OCI-LY1 (cell line): Measurements from ENCODE around the gene C21orf91.

Experiments used
- H2AFZ ChIP-seq: fragments of 200-600 bp; sonication (generic), shearing (Covaris generic); 2 replicates; pipeline ENCODE4 v1.6.0; 2014; ENCODE audit warnings: antibody characterized with exemption, mild to moderate bottlenecking, low read length
- H3F3A ChIP-seq: fragments of 200-600 bp; sonication (generic), shearing (Covaris generic); 2 replicates; pipeline ENCODE4 v1.6.0; 2014; ENCODE audit warnings: mild to moderate bottlenecking, antibody characterized with exemption, low read length, moderate library complexity; ENCODE audit not compliant: insufficient read depth
- H3K27ac ChIP-seq: fragments of 200-600 bp; sonication (generic); 2 replicates; pipeline ENCODE4 v1.5.1; 2014; ENCODE audit warnings: low read length, mixed run types, mild to moderate bottlenecking, low read depth; ENCODE audit not compliant: poor library complexity, severe bottlenecking
- H3K27me3 ChIP-seq: fragments of 200-600 bp; sonication (generic); 2 replicates; pipeline ENCODE4 v1.6.0; 2014; ENCODE audit warnings: antibody characterized with exemption, mild to moderate bottlenecking, low read length, moderate library complexity; ENCODE audit not compliant: insufficient read depth
- H3K36me3 ChIP-seq: fragments of 200-600 bp; sonication (generic); 2 replicates; pipeline ENCODE4 v1.6.1; 2014; ENCODE audit warnings: mild to moderate bottlenecking, antibody characterized with exemption, low read length, moderate library complexity, mixed read lengths; ENCODE audit not compliant: insufficient read depth
- H3K4me1 ChIP-seq: fragments of 200-600 bp; sonication (generic); 2 replicates; pipeline ENCODE4 v1.5.1; 2014; ENCODE audit warnings: mild to moderate bottlenecking, low read length, moderate library complexity; ENCODE audit not compliant: insufficient read depth, severe bottlenecking
- H3K4me2 ChIP-seq: fragments of 200-600 bp; sonication (generic), shearing (Covaris generic); 2 replicates; pipeline ENCODE4 v1.6.1; 2014; ENCODE audit warnings: low read length
- H3K4me3 ChIP-seq: fragments of 200-600 bp; sonication (generic); 2 replicates; pipeline ENCODE4 v1.5.1; 2014; ENCODE audit warnings: low read length, low read depth, mild to moderate bottlenecking, mixed read lengths; ENCODE audit not compliant: poor library complexity, severe bottlenecking
- H3K79me2 ChIP-seq: fragments of 200-600 bp; shearing (Covaris generic); 2 replicates; pipeline ENCODE4 v1.6.1; 2016; ENCODE audit warnings: mixed run types, low read length, mixed read lengths; ENCODE audit not compliant: insufficient read depth
- H3K9ac ChIP-seq: fragments of 200-600 bp; sonication (generic), shearing (Covaris generic); 2 replicates; pipeline ENCODE4 v1.6.1; 2014; ENCODE audit warnings: mild to moderate bottlenecking, low read length, mixed read lengths
- H3K9me2 ChIP-seq: fragments of 200-600 bp; sonication (generic), shearing (Covaris generic); 2 replicates; pipeline ENCODE4 v1.6.1; 2014; ENCODE audit warnings: low read depth, mild to moderate bottlenecking, low read length, mixed read lengths
- H3K9me3 ChIP-seq: fragments of 200-600 bp; shearing (Covaris generic); 2 replicates; pipeline ENCODE4 v1.6.1; 2014; ENCODE audit warnings: low read length, mixed read lengths
- H4K20me1 ChIP-seq: fragments of 200-600 bp; sonication (generic), shearing (Covaris generic); 2 replicates; pipeline ENCODE4 v1.6.0; 2016; ENCODE audit warnings: mild to moderate bottlenecking, low read length; ENCODE audit not compliant: insufficient read depth
- EZH2 ChIP-seq: fragments of 200-600 bp; sonication (generic), shearing (Covaris generic); IDR thresholded peaks from 2 replicates; pipeline ENCODE4 v1.8.0; 2017; ENCODE audit warnings: borderline replicate concordance, mixed run types, mild to moderate bottlenecking, antibody characterized with exemption, low read length, moderate library complexity, mixed read lengths
- TF ChIP-seq, protein P1 (sequence below): fragments of 200-600 bp; sonication (generic), shearing (Covaris generic); IDR thresholded peaks from 2 replicates; pipeline ENCODE4 v1.5.1; 2017; ENCODE audit warnings: mild to moderate bottlenecking, antibody characterized with exemption, low read length, moderate library complexity, mixed read lengths

Gene C21orf91

DNA sequence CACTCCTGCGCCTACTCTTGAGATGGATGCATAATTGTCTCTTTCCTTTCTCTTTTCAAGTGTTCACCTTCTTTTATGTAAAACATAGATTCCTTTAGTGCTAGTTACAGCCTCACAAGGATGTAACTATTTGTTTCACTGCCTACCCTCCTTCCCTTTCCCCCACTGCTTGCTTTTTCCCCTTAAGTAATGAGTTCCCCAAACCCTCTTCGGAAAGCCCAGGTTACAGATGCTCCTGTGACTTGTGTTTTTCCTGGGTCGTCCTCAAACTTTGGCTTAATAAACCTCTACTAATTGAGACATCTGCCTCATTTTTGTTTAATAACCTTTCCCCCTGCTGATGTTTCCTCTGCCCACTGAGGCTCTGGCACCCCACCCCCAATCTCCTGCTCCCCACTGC lies 39.2 kb downstream of the C21orf91 start:
- H3K9me2 ChIP-seq = no peaks in the 10 kb centered on the region
- no peak overlapping the region for H3K4me3 ChIP-seq
- no peaks in the 10 kb centered on the region for H3K79me2 ChIP-seq
- H2AFZ ChIP-seq = no peak overlapping the region
- no peaks in the 10 kb centered on the region for H3K27me3 ChIP-seq
- no peaks in the 10 kb centered on the region for H3K9me3 ChIP-seq
- H3K4me1 ChIP-seq = peaks cover 62% of the 10 kb centered on the region
- H4K20me1 ChIP-seq = no peaks in the 10 kb centered on the region
- no peak overlapping the region for H3K4me2 ChIP-seq
- no peak overlapping the region for H3K9ac ChIP-seq
- peaks cover 3% of the 10 kb centered on the region; the same call in 1 of the 2 replicates for H3K36me3 ChIP-seq
- 0 out of 2 replicates have a peak, but pooled peaks cover 9% of the 10 kb centered on the region for H3F3A ChIP-seq
- TF ChIP-seq, protein P1, sequence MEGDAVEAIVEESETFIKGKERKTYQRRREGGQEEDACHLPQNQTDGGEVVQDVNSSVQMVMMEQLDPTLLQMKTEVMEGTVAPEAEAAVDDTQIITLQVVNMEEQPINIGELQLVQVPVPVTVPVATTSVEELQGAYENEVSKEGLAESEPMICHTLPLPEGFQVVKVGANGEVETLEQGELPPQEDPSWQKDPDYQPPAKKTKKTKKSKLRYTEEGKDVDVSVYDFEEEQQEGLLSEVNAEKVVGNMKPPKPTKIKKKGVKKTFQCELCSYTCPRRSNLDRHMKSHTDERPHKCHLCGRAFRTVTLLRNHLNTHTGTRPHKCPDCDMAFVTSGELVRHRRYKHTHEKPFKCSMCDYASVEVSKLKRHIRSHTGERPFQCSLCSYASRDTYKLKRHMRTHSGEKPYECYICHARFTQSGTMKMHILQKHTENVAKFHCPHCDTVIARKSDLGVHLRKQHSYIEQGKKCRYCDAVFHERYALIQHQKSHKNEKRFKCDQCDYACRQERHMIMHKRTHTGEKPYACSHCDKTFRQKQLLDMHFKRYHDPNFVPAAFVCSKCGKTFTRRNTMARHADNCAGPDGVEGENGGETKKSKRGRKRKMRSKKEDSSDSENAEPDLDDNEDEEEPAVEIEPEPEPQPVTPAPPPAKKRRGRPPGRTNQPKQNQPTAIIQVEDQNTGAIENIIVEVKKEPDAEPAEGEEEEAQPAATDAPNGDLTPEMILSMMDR = no peak
- no peak for TF ChIP-seq EZH2
- no peak overlapping the region for H3K27ac ChIP-seq

DNA sequence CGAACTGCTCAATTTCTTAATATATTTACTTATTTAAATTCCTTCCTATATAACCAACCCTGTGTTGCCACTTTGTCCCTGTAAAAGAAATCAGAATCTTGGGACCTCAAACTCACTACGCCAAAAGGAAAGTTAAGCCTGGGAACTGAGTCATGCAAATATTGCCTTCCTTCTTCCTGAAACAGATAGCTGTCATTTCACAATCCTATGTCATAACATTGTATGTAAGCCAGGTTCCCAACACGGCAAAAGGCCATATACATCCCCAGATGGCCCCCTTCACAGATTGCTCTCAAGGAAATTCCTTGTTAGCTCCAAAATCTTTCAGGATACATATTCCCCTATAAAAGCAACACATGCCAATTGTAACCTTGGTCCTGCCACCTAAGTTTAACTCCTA lies 39.7 kb downstream of the C21orf91 start:
- no peaks in the 10 kb centered on the region for H3K27me3 ChIP-seq
- no peaks in the 10 kb centered on the region for H3K9me2 ChIP-seq
- H3K79me2 ChIP-seq = no peaks in the 10 kb centered on the region
- H3K36me3 ChIP-seq = no peaks in the 10 kb centered on the region
- 0 out of 2 replicates have a peak, but pooled peaks cover 8% of the 10 kb centered on the region for H3F3A ChIP-seq
- H2AFZ ChIP-seq = no peak overlapping the region
- H3K4me2 ChIP-seq = no peak overlapping the region
- no peaks in the 10 kb centered on the region for H4K20me1 ChIP-seq
- H3K27ac ChIP-seq = no peak overlapping the region
- H3K9me3 ChIP-seq = no peaks in the 10 kb centered on the region
- peaks cover 58% of the 10 kb centered on the region for H3K4me1 ChIP-seq
- no peak for TF ChIP-seq EZH2
- TF ChIP-seq, protein P1 = no peak
- no peak overlapping the region for H3K9ac ChIP-seq
- no peak overlapping the region for H3K4me3 ChIP-seq

DNA sequence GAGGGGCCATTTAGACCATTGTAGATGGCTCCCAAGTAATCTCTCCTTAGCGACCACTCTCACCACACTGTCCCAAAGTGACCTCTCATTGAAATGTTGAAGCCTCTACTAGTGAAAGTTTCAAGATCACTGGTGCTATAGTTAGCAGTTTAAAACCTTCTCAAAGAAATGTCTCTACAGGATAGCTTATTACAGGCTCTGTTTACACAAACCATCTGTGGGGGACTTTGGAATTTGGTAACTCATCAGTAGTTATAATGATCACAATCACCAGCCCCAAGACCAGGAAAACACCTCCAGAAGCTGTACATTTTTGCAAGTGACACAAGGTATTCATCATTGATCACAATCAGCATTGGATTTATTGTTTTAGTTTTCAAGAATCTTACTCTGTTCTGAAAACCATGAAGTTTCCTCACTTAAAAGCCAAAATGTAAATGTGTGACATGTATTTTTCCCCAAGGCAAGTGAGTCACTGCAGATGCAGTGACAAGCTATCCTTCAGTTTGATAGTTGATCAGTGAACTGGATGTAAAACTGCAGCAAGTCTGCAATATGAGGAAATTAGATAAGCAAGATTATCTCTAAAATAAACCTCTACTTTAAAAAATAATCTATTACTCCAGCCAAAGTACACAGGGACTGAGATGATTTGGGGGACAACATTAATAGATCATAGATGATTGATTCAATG lies 41.9 kb downstream of the C21orf91 start:
- Histone ChIP-seq H3K9me3 (no peaks in the 10 kb centered on the region), H3K4me3 (no peak overlapping the region), H3K9ac (no peak overlapping the region), H4K20me1 (no peaks in the 10 kb centered on the region), H2AFZ (no peak overlapping the region), H3K27ac (no peak overlapping the region), H3K4me2 (no peak overlapping the region), H3K4me1 (peaks cover 37% of the 10 kb centered on the region), H3K36me3 (no peaks in the 10 kb centered on the region), H3K9me2 (no peaks in the 10 kb centered on the region), H3K27me3 (no peaks in the 10 kb centered on the region), H3K79me2 (no peaks in the 10 kb centered on the region), H3F3A (no peaks in the 10 kb centered on the region)
- TF ChIP-seq, protein P1 = no peak
- no peak for TF ChIP-seq EZH2
